Caki2 (cell line): ENCODE results near the gene MTRF1L. TPM values are rescaled to one million over a fixed set of nuclear protein-coding genes. Genes with fewer than 3 reads are reported as not detected.

Experiments used
- DNase-seq: peaks from one replicate; pipeline ENCODE4 v3.0.0-alpha.2; 2015; ENCODE audit warnings: low read depth
- in situ Hi-C: cut with HindIII; loops from 2 replicates; pipeline ENCODE4 v1.10.0; 2016; ENCODE audit warnings: low sequenced_read_pairs, low pct_unique_long_range_greater_than_20kb, mixed read lengths
- total RNA-seq: library from RNA; depleted of rRNA; stranded (reverse); fragments of >200 nt; shearing (Covaris generic); gene quantifications from 2 replicates; pipeline ENCODE4 v1.2.3, GENCODE V29; 2014; ENCODE audit warnings: low replicate concordance; rRNA removed

Gene MTRF1L, protein sequence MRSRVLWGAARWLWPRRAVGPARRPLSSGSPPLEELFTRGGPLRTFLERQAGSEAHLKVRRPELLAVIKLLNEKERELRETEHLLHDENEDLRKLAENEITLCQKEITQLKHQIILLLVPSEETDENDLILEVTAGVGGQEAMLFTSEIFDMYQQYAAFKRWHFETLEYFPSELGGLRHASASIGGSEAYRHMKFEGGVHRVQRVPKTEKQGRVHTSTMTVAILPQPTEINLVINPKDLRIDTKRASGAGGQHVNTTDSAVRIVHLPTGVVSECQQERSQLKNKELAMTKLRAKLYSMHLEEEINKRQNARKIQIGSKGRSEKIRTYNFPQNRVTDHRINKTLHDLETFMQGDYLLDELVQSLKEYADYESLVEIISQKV
- 6.7 and 10.0 TPM in 2 replicates for total RNA-seq

DNA sequence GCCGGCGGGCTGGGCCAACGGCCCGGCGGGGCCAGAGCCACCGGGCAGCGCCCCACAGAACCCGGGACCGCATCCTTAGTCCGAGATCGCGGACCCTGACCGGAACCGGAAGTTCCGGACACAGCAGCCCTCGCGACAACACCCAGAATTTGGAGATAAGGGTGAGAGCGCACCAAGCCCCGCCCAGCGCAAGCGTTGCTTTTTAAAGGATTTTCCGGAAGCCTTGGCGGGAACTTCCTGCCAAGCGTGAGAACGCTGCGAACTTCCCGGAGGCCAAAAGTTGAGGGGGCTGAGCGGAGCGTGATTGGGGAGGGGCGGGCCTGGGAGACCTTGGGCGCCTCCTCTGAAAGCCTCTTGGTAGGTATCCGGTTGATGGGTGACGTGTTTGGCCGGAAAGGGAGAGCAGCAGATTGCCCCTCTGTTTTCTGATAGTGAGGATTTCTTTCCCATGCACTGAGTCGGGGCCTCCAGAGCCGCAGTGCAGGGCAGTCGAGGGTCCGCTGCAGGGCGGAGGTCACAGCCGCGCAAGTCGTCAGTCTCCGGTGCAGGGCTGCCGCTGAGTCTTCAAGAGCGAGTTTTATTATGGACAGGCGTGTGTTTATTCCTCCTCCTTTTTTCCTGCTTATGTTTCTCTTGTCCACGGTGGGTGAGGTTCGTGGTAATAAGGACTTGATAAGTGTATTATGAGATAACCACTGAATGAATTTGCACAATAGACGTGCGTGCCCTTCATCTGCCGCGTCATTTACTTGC lies at the start of gene MTRF1L:
TSS of gene MTRF1L (minus strand) at position 97 of the 753 bp plus-strand sequence. CDS start at position 73, 24 bp downstream.
- peak; percentile 86 for DNase-seq
- in situ Hi-C loops: no loop called here

DNA sequence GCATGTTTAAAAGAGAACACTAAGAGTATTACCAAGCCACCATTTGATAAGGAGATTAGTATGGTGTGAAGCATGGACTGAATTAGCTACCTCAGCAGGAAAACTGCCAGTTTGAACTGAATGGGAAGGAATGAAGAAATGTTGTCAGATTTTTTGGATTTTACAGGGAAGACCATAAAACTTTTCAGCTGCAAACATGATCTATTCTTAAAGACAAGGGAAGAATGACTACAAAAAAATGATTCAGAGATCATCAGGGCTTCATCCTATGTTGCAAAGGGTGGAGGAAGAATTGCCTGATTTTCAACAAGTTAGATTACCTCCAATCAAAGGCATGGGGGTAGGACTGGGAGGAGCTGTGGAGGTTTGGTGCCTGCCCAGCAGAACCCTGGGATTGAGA lies 49.3 kb upstream of the MTRF1L start:
- in situ Hi-C loops: no loop called here
- no peak for DNase-seq

DNA sequence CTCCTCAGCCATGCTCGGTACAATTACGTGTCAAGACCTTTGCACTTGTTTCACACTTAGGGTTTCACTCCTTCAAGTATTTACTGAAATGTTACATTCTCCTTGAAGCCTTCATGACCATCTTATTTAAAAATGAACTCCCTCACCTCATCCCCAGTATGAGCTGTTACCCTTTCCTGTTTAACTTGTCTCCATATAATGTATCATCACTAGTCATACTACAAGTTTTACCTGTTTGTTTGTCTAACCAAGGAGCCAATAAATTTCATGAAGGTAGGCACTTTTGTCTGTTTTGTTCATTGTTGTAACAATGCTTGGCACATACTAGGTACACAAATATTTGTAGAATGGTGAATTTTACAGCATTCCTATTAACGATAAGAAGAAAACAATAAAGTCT lies 46.1 kb upstream of the MTRF1L start:
- DNase-seq: no peak
- in situ Hi-C loops: no loop called here

DNA sequence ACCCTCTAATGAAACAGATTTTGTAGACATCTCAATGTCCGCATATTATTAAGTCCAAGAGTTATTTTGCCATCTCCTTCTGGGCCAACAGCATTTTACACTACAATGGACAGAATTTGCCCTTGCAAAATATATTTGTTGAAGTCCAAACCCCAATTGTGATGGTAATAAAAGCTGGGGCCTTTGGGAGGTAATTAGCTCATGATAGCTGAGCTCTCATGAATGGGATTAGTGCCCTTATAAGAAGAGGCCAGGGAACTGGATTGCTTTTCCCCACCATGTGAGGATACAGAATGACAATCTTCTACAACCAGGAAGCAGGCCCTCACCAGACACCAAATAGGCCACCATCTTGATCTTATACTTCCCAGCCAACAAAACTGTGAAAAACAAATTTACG lies 44.9 kb upstream of the MTRF1L start:
- in situ Hi-C loops: no loop called here
- no peak for DNase-seq

DNA sequence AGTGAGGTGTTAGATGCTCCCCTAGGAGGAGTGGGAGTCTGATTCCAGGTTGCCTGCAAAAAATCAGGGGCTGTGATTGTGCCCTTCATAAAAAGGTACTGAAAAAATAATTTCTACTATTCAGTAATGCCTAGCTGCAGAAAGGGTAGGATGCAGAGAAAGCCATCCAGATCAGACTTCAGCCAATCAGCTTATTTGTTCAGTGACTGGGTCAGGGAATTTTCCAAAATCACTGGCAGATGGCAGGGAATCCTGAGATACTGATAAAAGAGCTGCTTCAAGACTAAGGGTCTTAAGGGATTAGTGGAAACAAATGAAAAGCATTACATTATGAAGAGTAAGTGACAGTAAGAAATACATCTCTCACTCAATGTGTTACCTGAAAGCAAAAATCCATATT lies 42.8 kb upstream of the MTRF1L start:
- no peak for DNase-seq
- in situ Hi-C loops: no loop called here

DNA sequence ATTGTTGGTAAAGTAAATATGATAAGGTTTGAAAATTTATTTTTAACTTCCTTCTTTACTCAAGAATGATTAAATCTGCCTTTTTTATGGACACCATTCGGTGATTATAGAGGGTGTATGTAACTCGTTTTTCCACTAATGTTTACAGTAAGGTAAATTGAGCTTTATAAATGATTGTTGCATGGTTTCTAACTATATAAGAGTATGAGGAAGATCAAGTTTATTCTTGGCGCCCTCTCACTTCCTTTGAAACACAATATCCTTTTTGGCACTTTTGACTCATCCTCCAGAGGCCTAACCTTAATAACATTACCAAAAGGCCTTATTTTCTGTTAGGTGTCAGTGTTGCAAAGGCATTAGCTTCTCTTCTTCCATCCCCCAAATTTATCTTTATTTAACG lies 41.8 kb upstream of the MTRF1L start:
- DNase-seq: no peak
- in situ Hi-C loops: no loop called here

DNA sequence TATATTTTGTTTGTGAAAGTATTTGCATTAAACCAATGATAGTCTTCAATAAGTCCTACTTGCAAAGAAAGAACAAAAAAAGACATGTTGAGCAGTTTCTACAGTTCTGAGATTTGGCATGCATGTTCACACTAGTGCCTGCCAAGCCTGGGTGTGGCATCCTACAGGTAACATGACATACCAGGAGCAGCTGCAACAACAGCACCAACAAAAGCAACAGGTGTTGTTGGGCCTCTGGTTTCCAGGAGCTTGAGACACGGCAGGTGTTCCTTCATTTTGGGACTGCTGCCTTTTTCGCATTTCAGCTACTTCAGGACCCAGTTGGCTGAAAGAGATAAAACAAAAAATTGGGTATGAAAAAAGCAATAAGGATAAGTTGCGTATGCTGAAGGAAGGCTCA lies 41.2 kb upstream of the MTRF1L start:
- DNase-seq: no peak
- in situ Hi-C loops: no loop called here

DNA sequence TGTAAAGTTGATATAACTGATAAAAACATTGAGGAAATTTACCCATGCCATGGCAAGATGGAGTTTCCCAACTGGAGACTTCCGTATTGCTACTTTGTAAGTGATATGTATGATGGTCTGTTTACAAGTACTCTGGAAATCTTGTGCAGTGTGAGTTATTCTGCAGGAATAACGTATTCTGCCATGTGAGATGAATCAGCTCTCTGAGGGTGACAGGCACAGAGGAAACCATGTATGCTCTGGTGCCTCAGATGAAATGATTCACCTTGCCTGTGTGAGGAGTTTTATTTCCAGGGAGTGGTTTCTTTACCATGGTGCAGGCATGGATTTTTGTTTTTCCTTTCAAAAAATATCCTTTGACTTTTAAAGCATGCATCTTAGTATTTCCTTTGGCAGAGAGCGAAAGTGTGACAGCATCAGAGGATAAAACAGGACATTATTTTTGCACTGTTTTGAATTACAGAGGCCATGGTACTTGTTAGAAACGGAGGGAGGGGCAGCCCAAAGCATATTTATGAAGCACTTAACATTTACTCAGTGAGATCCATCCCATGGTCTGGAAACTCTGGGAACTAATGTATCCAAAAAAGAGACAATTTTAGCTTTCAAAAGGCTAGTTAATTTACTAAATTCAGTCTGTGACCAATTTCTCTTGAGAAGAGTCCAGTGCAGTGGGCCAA lies 36.0 kb upstream of the MTRF1L start:
- peak; percentile 70 for DNase-seq
- in situ Hi-C loops: no loop called here

DNA sequence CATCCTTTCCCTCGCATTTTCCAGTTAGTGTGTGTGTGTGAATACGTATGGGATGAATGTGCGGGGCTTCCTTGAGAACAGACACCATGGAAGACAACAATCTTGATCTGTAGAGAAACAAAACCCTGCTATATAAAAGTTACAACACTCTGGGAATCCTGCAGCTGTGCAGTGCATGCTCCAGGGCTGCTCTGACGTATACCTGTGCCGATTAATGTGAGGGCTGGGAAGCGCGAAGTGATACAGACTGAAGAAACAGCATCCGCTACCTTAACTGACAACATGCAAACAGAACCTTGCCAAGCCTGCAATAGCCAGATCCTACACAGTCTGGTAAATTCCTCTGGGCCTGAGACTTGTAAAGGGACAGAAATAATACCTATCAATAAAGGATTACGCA lies 31.6 kb upstream of the MTRF1L start:
- in situ Hi-C loops: no loop called here
- DNase-seq: no peak

DNA sequence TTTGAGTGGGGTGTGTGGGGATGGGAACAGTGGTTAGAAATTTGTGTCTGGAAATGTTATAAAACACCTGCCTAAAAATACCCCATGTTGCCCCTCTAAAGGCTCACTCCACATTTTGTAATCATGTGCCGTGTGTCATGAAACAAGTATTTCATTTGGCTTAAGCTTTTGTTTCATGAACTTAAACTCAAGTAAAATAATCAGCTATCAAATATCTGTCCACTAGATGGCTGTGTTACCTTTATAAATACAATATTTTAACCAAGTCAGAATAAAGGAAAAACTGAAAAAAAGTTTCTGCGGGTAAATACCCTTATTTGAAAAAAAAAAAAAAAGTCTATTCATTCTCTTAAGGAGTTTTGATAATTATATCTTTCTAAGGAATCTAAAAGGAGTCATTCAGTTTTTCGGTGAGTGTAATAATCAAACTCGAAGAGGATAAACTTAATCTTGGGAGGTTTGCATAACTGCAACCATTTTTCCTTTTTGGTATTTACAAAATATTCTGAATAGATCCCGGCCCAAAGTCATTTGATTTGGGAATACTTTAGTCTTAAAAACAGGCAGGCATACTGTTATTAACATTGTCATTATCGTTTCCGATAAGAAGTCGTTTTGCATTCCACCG lies 29.9 kb upstream of the MTRF1L start:
- peak; percentile 21 for DNase-seq
- in situ Hi-C loops: no loop called here

DNA sequence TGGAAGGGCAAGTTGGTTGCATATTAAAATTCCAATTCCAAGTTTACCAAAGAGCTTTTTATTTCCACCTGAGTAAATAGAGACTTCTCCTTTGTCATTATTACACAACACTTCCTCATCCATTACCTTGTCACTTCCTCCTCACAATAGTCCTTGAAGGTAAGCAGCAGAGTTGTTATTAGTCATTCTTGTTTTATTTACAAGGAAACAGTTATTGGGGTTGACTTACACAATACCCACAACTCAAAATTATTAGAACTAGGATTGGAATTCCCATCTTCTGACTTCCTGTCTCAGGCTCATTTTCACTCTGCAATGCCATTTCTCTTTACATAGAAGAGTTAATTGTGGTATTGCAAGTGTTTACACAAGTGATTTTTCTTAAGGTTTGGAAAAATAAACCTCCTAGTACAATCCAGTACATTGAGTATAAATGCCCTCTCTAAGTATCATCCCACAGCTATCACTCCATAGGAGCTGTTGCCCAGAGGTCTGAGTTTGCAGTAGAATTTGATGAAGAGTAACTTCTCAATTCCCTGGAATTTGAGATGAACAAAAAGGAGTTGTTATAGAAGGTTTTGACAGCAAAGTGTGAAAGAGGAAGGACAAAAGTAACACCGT lies 28.9 kb upstream of the MTRF1L start:
- DNase-seq: peak; percentile 16
- in situ Hi-C loops: no loop called here

DNA sequence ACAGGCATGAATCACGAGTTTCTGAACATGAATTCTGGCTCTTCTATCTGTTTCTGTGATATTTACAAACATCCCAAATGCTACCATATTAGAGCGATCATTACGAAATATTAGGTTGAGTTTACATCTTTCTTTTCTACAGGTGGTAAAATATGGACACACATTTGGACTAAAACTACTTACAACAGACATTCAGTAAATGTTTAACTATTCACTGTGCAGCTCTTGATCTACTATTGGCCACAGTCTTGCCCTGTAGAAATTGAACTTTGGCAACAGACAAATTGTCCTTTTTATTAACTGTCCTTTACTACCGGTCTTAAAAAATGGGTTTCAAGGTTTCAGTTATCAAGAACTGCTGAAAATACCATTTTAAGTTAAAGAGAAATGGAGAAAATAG lies 26.5 kb upstream of the MTRF1L start:
- no peak for DNase-seq
- in situ Hi-C loops: no loop called here

DNA sequence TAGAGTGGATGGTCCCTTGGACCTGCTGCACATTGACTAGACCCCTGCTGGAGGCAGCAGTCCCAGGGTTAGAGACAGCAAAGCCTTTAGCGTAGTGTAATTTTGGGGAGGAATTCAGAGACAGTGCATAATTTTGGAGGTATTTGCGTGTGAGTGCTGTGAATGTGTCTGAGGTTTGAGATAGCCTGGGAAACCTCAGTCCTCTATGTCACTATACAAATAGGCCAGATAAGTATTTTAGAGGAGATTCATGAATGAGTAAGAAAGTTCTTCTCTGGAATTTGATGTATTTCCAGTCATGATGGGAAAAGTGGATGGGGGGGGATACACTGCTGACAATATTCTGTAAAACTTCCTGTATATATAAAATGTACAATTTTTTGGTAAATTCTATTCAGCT lies 25.8 kb upstream of the MTRF1L start:
- DNase-seq: no peak
- in situ Hi-C loops: no loop called here

DNA sequence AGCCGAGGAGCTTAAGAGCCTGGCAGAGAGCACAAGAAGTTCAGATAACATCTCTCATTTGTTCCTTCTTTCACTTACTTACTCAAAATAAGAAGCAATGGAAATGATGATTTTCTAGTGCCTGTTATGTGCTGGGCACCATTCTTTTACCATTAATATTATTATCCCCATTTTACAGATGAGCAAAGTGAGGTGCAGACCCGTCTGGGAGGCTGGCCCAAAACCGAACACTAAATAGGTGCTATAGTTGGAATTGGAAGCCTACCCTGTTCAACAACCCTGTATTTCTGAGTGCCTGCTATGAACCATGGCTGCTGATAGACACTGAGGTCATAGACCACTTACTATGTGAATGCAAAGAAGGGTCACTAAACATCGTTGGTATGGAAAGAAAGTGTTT lies 25.0 kb upstream of the MTRF1L start:
- in situ Hi-C loops: no loop called here
- no peak for DNase-seq

DNA sequence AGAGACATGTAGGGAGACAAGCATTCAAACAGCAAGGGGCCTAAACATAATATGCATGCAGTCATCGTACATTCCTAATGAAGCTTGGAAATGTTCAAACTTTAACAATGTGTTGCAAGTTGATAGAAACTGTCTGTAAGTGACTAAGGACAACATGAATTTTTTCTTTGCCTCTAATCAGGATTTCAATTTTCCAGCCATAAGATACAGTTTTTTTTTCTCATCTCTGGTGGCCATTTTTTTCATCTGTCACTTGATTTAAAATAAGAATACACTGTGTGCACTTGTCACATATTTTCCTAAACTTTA lies 22.2 kb upstream of the MTRF1L start:
- DNase-seq: no peak
- in situ Hi-C loops: no loop called here

DNA sequence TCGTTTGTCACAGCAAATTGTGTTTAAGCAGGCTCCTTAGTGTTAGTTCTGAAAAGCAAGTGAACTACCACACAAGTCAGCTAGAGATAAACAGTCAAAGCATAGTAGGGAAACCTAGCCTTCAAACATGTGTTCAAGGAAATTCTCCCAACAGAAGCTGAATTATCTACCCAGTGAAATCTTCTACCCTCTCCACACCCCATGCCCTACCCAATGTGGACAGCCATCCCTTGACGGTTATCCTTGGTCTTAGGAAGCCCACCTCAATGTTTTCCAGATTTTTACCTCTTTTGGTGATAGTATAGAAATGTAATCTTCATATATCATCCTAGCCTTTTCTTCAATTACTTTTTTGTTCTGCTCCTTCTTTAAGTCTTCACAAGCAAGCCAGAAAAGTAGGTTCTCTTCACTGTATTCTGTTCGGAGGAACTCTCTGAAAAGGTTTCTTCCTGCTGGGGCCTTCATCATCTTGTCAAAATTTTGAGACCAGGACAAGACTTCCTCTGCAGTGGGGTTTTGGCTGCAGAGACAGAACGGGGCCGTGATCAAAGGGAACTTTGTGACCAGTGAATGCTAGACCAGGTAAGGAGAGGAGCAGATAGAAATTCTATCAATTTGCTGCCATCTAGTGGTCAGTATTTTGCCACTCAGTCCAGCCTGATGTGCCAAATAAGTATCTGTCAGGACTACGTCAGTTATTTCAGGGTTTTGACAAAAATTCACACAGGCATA lies 21.6 kb upstream of the MTRF1L start:
- in situ Hi-C loops: no loop called here
- peak; percentile 27 for DNase-seq

DNA sequence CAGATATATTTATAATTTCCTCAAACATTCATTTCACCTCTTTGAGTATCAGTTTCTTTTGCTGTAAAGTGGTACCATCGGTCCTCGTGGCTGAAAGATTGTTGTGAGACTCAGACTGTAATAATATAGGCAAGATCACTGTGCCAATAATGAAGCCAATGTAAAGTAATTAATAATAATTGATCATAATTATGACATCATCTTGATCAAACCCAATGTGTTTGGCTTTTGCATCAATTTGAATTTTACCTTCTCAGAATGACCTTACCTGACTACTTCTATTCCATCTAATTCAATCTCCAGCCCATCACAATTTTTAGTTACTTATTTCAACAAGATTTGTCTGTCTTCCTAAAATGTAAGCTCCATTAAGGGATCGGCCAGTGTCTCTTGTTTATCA lies 15.8 kb upstream of the MTRF1L start:
- in situ Hi-C loops: no loop called here
- no peak for DNase-seq

DNA sequence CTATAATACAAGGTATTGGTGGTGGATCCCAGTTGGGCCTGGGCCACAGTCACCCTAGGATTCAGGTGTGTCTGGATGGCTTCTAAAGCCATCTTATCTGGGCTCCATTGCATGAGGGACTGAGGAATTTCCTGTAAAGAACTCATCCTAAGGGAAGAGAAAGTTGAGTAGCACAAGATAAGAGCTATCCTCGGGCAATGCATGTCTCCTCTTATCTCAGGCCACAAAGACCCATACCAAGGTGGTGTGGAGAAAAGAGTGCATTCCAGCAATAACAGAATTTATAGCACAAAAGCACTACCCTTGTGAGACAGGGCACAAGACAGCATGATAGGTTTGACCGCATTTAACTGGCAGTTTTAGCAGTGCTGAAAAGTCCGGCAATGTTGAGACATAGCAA lies 14.3 kb upstream of the MTRF1L start:
- no peak for DNase-seq
- in situ Hi-C loops: no loop called here
